GM12864 (cell line): ENCODE measurements around the gene ARHGAP12.

Experiments used
- DNase-seq: peaks from one replicate; pipeline ENCODE4 v3.0.0-alpha.2; 2011; ENCODE audit warnings: low read depth
- H3K4me3 ChIP-seq: 2 replicates; pipeline ENCODE4 v1.5.1; 2011; ENCODE audit warnings: mild to moderate bottlenecking, low read depth, low read length, control low read depth
- TF ChIP-seq, protein P1 (sequence below): IDR thresholded peaks from 2 replicates; pipeline ENCODE4 v1.5.1; 2011; ENCODE audit warnings: low read depth, mild to moderate bottlenecking, moderate library complexity, low read length, control low read depth, inconsistent platforms; ENCODE audit errors: missing control alignments

ARHGAP12 gene

DNA sequence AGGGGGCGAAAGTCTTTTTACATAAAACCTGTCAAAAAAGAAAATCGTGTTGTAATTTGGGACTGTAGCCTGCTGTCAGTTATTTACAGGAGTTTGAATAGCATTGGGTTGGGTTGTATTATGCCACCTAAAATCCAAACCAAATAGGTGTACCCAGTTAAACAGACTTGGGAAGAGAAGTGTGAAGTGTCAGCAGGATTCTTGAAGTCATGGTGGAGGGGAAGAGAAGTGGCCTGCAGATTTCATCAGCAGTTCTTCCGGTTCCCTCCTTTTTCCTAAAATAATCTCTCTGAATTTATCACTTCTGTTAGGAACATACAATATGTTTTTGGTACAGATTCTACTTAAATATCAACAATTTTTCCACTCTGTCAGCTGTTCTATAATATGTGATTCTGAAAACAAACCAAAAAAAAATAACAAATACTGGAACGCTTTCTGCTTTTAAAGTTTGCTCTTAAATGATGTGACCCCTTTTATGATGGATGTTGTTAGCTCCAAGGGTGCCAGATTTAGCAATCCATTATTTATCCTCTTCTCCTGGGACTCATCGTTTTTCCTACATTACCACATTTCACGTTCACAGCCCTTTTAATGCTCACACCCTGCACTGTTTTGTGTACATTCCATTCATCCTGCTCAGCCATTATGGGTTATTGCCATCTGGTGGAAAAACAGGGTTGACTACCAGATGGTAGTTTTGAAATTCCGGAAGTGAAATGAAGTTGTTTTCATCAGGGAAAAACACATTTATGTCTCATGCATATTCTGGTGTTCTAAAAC is 18.7 kb upstream of the ARHGAP12 start:
- TF ChIP-seq, protein P1, sequence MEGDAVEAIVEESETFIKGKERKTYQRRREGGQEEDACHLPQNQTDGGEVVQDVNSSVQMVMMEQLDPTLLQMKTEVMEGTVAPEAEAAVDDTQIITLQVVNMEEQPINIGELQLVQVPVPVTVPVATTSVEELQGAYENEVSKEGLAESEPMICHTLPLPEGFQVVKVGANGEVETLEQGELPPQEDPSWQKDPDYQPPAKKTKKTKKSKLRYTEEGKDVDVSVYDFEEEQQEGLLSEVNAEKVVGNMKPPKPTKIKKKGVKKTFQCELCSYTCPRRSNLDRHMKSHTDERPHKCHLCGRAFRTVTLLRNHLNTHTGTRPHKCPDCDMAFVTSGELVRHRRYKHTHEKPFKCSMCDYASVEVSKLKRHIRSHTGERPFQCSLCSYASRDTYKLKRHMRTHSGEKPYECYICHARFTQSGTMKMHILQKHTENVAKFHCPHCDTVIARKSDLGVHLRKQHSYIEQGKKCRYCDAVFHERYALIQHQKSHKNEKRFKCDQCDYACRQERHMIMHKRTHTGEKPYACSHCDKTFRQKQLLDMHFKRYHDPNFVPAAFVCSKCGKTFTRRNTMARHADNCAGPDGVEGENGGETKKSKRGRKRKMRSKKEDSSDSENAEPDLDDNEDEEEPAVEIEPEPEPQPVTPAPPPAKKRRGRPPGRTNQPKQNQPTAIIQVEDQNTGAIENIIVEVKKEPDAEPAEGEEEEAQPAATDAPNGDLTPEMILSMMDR = no peak
- no peak for DNase-seq
- no peak overlapping the region for H3K4me3 ChIP-seq

- TF ChIP-seq, protein P1 = no peak
- H3K4me3 ChIP-seq = no peak overlapping the region
- no peak for DNase-seq
Observed at GRCh38 chr10:31945392-31945791, 16.8 kb upstream of the ARHGAP12 start.

- no peak overlapping the region for H3K4me3 ChIP-seq
- no peak for DNase-seq
- TF ChIP-seq, protein P1 = no peak
Observed at GRCh38 chr10:31944071-31944433, 15.4 kb upstream of the ARHGAP12 start.

DNA sequence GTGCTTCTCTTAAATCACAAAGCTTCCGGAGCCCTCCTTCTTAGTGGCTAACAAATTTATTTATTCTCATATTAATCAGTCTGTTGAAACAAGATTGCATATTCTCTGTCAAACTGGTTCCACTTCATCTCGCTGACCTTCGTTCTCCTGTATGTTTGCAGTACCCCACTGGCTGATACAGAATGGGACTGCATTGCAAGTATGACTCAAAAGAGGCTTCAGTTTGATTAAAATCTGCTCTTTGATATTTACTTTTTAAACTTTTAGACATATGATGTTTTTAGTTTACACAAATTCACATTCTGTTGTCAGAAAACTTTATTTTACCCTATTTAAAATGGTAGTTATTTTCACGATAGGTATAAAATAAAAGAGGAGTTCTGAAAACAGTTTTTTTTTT is 14.3 kb upstream of the ARHGAP12 start:
- DNase-seq = no peak
- H3K4me3 ChIP-seq = no peak overlapping the region
- TF ChIP-seq, protein P1 = no peak

DNA sequence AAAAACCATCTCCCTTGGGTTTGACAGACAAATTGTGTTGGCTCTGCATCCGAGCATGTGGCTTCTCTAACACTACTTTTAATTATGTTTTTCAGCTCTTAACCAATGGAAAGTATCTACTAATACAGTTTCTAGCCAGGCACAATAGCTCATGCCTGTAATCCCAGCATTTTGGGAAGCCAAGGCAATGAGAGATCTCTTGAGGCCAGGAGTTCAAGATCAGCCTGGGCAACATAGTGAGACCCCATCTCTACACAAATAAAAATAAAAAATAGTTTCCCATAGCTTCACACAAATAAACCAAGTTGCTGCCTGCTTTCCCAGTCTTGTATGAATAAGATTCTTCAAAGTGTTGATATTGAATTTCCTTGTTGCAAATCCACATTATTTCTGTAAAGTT is 13.8 kb upstream of the ARHGAP12 start:
- TF ChIP-seq, protein P1 = no peak
- DNase-seq = no peak
- no peak overlapping the region for H3K4me3 ChIP-seq

- no peak for DNase-seq
- TF ChIP-seq, protein P1 = no peak
- no peak overlapping the region for H3K4me3 ChIP-seq
Observed at GRCh38 chr10:31940839-31941653, 12.4 kb upstream of the ARHGAP12 start.
